ENCODE results near the gene RHEB.

Gene RHEB

GRCh38 chr7:151447901-151448260, 71.8 kb downstream of the RHEB start:
- H3K27ac ChIP-seq, result peak overlapping the region in 1 of 2 donors; percentile 67
- TF ChIP-seq, protein P1, sequence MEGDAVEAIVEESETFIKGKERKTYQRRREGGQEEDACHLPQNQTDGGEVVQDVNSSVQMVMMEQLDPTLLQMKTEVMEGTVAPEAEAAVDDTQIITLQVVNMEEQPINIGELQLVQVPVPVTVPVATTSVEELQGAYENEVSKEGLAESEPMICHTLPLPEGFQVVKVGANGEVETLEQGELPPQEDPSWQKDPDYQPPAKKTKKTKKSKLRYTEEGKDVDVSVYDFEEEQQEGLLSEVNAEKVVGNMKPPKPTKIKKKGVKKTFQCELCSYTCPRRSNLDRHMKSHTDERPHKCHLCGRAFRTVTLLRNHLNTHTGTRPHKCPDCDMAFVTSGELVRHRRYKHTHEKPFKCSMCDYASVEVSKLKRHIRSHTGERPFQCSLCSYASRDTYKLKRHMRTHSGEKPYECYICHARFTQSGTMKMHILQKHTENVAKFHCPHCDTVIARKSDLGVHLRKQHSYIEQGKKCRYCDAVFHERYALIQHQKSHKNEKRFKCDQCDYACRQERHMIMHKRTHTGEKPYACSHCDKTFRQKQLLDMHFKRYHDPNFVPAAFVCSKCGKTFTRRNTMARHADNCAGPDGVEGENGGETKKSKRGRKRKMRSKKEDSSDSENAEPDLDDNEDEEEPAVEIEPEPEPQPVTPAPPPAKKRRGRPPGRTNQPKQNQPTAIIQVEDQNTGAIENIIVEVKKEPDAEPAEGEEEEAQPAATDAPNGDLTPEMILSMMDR (IDR thresholded peaks at IDR 0.05), result no peak
- DNase-seq (ENCODE audit: low spot score), result no peak
- H3K4me3 ChIP-seq, result peak overlapping the region; percentile 81

- no peak overlapping the region for H3K27ac ChIP-seq
- TF ChIP-seq, protein P1 (IDR thresholded peaks at IDR 0.05), result no peak
- no peak for DNase-seq (ENCODE audit: low spot score)
- H3K4me3 ChIP-seq, result no peak overlapping the region
Measured at GRCh38 chr7:151447312-151447711, 72.4 kb downstream of the RHEB start.

- no peak for DNase-seq (ENCODE audit: low spot score)
- TF ChIP-seq, protein P1 (IDR thresholded peaks at IDR 0.05), result no peak
- Histone ChIP-seq H3K4me3 (no peak overlapping the region), H3K27ac (no peak overlapping the region)
Measured at GRCh38 chr7:151446412-151446811, 73.3 kb downstream of the RHEB start.

DNA sequence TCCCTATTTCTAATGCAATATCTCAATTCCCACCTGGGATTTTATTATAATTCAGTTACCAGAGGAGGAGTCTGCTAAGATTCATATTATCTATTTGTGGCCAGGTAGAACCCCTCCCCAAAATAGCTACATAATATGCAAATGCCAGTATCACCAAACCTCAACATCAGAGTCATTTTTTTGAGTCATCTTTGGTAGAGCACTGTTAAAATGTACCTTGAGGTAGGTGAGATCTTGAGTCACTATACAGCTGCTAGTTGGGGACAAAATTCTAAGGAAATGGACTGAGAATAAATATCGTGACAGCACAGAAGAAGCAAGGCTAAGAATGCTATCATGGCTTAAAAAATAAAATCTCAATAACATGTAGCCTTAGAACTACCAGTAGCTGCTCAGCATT, 75.1 kb downstream of the RHEB start:
- TF ChIP-seq, protein P1 (IDR thresholded peaks at IDR 0.05), result no peak
- no peak for DNase-seq (ENCODE audit: low spot score)
- Histone ChIP-seq H3K27ac (no peak overlapping the region), H3K4me3 (no peak overlapping the region)

DNA sequence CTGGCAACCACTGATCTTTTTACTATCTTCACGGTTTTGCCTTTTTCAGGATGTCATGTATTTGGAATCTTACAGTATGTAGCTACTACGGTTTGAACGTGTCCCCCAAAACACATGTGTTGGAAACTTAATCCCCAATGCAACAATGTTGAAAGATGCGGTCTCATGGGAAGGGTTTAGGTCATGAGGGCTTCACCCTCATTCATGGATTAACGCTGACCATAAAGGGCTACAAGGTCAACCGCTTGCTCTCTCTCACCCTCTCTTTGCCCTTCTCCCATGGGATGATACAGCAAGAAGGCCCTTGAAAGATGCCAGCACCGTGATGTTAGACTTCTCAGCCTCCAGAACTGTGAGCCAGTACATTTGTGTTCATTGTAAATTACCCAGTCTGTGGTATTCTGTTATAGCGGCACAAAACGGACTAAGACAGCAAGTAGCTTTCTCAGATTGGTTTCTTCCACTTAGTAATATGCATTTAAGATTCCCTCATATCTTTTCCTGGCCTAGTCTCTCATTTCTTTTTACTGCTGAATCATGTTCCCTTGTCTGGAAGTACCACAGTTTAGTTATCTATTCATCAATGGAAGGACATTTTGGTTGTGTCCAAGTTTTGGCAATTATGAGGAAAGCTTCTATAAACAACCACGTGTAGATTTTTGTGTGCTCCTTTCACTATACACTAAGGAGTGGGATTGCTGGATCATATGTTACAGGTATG, 76.8 kb downstream of the RHEB start:
- TF ChIP-seq, protein P1 (IDR thresholded peaks at IDR 0.05), result no peak
- no peak overlapping the region for H3K27ac ChIP-seq
- no peak for DNase-seq (ENCODE audit: low spot score)
- H3K4me3 ChIP-seq, result no peak overlapping the region

DNA sequence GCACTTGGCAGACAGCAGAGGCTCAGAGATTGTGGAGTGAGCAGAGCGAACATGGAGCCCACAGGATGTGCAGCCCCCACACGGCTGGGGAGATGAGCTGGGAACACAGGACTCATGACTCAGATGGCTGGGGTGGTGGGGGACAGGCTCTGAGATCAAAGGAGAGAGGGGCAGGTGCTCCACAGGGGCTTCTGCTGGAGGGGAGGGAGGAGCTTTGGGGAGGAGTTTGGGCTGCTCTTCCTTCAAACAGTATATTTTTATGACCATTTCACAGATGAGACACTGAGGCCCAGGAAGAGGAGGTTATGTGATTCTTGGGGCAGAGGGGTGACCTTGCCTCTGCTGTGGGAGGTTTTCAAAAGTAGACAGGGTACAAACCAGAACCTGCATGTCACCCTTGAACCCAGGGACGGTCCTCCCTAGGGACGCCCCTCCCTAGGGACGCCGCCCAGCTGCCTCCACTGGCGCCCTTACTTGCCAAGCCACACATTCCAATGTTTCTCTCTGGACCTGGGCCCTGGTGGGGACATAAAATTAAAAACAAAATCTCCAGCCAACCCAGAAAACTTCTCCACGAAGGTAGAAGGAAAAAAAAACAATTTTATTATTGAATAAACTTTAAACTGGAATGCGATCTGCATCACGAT, 78.8 kb downstream of the RHEB start:
- TF ChIP-seq, protein P1 (IDR thresholded peaks at IDR 0.05), result no peak
- peak overlapping the region; percentile 61 to 84 for H3K27ac ChIP-seq
- peak; percentile 76 for DNase-seq (ENCODE audit: low spot score)
- peak overlapping the region; percentile 57 for H3K4me3 ChIP-seq
